ENCODE results near the gene UBIAD1. TPM values are rescaled to one million over a fixed set of nuclear protein-coding genes. Genes with fewer than 3 reads are reported as not detected.

The UBIAD1 gene
- total and polyA plus RNA-seq, 2 donors (not counting 3 experiments of a cell fraction or from before 2014, with no cell fraction given) = 12.7 to 17.8 TPM

DNA sequence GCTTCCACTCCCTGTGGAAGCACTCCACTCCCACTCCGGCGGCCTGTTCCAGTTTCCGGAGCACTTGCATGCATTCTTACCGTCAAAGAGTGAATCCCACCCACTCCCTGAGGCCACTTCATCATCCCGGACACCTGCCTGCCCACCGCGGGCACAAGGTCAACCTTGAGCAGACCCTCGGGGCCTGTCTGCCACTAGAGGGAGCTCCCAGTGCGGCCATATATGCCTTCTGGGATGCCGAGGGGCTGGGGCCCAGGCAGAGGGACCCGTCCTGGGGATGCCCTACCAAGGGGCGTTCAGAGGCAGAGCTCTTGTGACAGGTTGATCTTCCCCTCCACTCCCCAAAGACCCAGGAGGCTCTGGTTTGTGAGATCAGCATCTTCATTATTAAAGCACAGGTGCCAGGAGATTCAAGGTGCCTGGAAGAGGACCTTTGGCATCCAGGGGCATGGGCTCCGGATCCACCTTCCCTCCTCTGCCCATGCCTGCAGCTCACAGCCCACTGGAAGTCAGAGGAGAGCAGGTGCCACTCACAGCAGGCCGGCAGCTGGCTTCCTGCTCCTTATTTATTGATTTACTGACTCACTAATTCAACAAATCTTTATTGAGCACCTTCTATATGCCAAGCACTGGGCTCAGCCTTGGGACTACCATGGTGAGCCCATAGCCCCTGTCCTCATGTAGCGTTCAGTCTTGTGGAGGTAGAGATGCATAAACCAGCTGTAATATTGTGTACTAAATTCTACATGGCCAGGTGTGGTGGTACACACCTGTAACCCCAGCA is 47.3 kb downstream of the UBIAD1 start:
- DNase-seq (ENCODE audit: low read depth, low spot score) = no peak
- Histone ChIP-seq H3K4me3 (replicated peaks in 1 of 3; ENCODE audit: insufficient read depth in 1 of 3, low read depth in 1 of 3, low read length in 3 of 3) (no peak overlapping the region), H2AFZ (ENCODE audit: low read depth, low read length) (no peak overlapping the region), H3K79me2 (ENCODE audit: control insufficient read depth, insufficient read depth, low read length) (no peaks in the 10 kb centered on the region), H3K27me3 (ENCODE audit: control insufficient read depth in 2 of 2, insufficient read depth in 2 of 2, low read length in 2 of 2) (peaks cover 0 to 2% of the 10 kb centered on the region in 2 experiments), H3K27ac (ENCODE audit: insufficient read depth, low read depth, low read length) (no peak overlapping the region), H3K4me2 (ENCODE audit: insufficient read depth, low read length) (no peak overlapping the region), H3K9me1 (replicated peaks; ENCODE audit: control insufficient read depth, extremely low read depth, insufficient read depth, low read length) (no peaks in the 10 kb centered on the region), H3K36me3 (ENCODE audit: control insufficient read depth in 2 of 2, extremely low read depth in 1 of 2, insufficient read depth in 2 of 2, low read length in 2 of 2) (no peaks in the 10 kb centered on the region), H3K9me3 (replicated peaks; ENCODE audit: control insufficient read depth, insufficient read depth, low read length) (no peaks in the 10 kb centered on the region), H4K20me1 (replicated peaks; ENCODE audit: control insufficient read depth, extremely low read depth, insufficient read depth, low read length) (no peaks in the 10 kb centered on the region), H3K9ac (replicated peaks; ENCODE audit: extremely low read depth, insufficient read depth, low read length) (no peak overlapping the region), H3K4me1 (ENCODE audit: control insufficient read depth, extremely low read depth, insufficient read depth, low read length) (no peaks in the 10 kb centered on the region)
- POLR2A ChIA-PET = no interaction called here
- CTCF ChIA-PET = interaction anchor here (0.6 to 1.5 kb wide), 16 partner anchors 8 to 773 kb away, joined by 3 to 10 read pairs (median 3); partner anchors contain the start of gene MTOR
- intact Hi-C loops (cut with micrococcal nuclease) = loop anchor here (1.0 to 5.0 kb wide), 2 partner anchors 78 to 322 kb away; no protein-coding TSS in a partner anchor
- no peak for FAIRE-seq
- dilution Hi-C loops (cut with MboI; ENCODE audit: extremely low pct_ligation_motif_present, low sequenced_read_pairs) = no loop called here
- no TSS peak for BruUV-seq (replicated peaks)
- TF ChIP-seq FOS (IDR thresholded peaks at IDR 0.05; ENCODE audit: borderline replicate concordance, insufficient read depth, low read length) = no peak
- TF ChIP-seq, protein P1, sequence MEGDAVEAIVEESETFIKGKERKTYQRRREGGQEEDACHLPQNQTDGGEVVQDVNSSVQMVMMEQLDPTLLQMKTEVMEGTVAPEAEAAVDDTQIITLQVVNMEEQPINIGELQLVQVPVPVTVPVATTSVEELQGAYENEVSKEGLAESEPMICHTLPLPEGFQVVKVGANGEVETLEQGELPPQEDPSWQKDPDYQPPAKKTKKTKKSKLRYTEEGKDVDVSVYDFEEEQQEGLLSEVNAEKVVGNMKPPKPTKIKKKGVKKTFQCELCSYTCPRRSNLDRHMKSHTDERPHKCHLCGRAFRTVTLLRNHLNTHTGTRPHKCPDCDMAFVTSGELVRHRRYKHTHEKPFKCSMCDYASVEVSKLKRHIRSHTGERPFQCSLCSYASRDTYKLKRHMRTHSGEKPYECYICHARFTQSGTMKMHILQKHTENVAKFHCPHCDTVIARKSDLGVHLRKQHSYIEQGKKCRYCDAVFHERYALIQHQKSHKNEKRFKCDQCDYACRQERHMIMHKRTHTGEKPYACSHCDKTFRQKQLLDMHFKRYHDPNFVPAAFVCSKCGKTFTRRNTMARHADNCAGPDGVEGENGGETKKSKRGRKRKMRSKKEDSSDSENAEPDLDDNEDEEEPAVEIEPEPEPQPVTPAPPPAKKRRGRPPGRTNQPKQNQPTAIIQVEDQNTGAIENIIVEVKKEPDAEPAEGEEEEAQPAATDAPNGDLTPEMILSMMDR (IDR thresholded peaks at IDR 0.05; ENCODE audit: extremely low read depth in 1 of 2, insufficient read depth in 1 of 2, low read depth in 1 of 2, low read length in 2 of 2) = peak; percentile 51 to 74
